NCI-H1694 treated with DMSO at 0.1 percent for 48 hours (cell line): ENCODE results near the gene GPR84.
A peak's percentile ranks its signal among the peaks of the same experiment; 100 is the strongest.

Experiments
- DNase-seq: peaks from one replicate; lab custom pipeline; 2025; lab: John Stamatoyannopoulos, UW

GPR84 gene

GRCh38 chr12:54392485-54393206, 28.4 kb upstream of the GPR84 start:
- DNase-seq: no peak

- DNase-seq: peak; percentile 18
These were observed 26.6 kb upstream of the GPR84 start for GRCh38 chr12:54390668-54391551.

- no peak for DNase-seq
These were observed 25.9 kb upstream of the GPR84 start for GRCh38 chr12:54390176-54390667.

GRCh38 chr12:54389607-54390175, 25.4 kb upstream of the GPR84 start:
- DNase-seq: no peak

GRCh38 chr12:54389134-54389508, 24.8 kb upstream of the GPR84 start:
- no peak for DNase-seq

- DNase-seq: no peak
These were observed 24.2 kb upstream of the GPR84 start for GRCh38 chr12:54388237-54389133.

- no peak for DNase-seq
These were observed 22.8 kb upstream of the GPR84 start for GRCh38 chr12:54387114-54387467.

- no peak for DNase-seq
These were observed 22.3 kb upstream of the GPR84 start for GRCh38 chr12:54386403-54387113.

GRCh38 chr12:54385251-54385914, 21.1 kb upstream of the GPR84 start:
- DNase-seq: no peak

- DNase-seq: peak; percentile 9
These were observed 20.3 kb upstream of the GPR84 start, which contains the start of gene ZNF385A for GRCh38 chr12:54384591-54385041. Gene ZNF385A, minus strand, starts transcription at chr12:54384733. Its CDS starts 219 bp downstream, at chr12:54384514.

GRCh38 chr12:54383041-54383609, 18.8 kb upstream of the GPR84 start:
- no peak for DNase-seq

GRCh38 chr12:54381136-54381535, 16.9 kb upstream of the GPR84 start:
- no peak for DNase-seq

- peak; percentile 43 for DNase-seq
These were observed 15.3 kb upstream of the GPR84 start for GRCh38 chr12:54379398-54380201.

- no peak for DNase-seq
These were observed 14.6 kb upstream of the GPR84 start for GRCh38 chr12:54378796-54379397.

GRCh38 chr12:54377797-54378515, 13.7 kb upstream of the GPR84 start:
- DNase-seq: no peak

- no peak for DNase-seq
These were observed 12.7 kb upstream of the GPR84 start for GRCh38 chr12:54377007-54377406.

- DNase-seq: no peak
These were observed 12.3 kb upstream of the GPR84 start for GRCh38 chr12:54376596-54376995.

- no peak for DNase-seq
These were observed 10.9 kb upstream of the GPR84 start for GRCh38 chr12:54375259-54375579.
